HTR-8/SVneo (cell line): ENCODE measurements around the gene WDR64.

ENCODE experiments used
- DNase-seq: peaks from one replicate; pipeline ENCODE4 v3.0.0; 2011; ENCODE audit warnings: low spot score, mixed read lengths; ENCODE audit not compliant: insufficient read length
- FAIRE-seq: peaks from 2 replicates; lab custom pipeline; 2011; peaks lifted over from hg19 to GRCh38; lab: Jason Lieb, UNC

Gene WDR64

DNA sequence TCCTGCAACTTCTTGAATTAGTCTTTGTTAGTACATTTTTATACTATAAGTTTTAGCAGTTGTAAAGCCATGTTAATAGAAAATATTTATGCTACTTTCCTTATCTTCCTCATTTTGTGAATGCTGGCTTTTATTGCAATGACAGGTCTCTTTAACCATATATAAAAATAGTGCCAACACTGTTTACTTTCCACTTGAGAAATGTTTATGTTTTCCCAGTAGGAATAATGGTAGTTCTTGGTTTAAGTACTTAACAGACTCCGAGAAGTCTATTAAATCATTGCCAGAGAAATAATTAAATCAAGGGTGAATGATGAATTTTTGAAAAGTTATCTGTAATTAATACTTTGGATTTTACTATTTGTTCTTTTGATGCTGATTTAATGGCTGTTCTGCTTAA lies 21.6 kb upstream of the WDR64 start:
- no peak for FAIRE-seq
- DNase-seq, result no peak

DNA sequence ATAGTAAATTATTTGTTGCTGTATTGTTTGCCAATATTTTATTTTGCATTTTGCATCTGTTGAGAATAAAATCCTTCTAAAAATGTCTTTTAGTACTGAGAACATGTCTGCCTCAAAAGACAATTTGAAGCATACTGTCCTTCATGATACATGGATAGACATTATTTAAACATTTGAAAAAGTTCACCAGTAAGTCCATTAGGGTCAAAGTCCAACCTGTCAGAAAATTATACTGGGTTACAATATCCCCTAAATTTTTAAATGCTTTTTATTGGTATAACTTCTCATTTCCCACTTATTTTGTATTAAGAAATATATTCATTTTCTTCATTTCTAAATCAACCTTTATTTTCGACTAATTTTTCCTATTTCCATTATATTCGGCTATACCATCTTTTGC lies 21.2 kb upstream of the WDR64 start:
- DNase-seq (no peak), FAIRE-seq (no peak)

DNA sequence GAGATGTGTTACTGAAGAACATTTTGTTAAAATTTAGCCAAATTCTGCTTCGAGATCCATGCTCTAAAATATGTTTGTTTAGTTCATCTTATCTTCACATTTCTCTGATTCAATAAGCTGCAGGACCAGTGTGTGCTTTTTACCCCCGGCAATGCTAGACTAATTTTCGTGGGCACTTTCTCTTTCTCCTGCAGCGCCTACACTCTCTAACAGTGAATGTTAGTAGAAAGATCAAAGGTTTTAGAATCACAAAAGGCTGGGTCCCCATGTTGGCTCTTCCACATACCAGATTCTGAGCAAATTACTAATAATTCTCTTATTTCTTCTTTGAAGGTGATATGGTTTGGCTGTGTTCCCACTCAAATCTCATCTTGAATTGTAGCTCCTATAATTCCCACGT lies 20.4 kb upstream of the WDR64 start:
- no peak for DNase-seq
- no peak for FAIRE-seq

DNA sequence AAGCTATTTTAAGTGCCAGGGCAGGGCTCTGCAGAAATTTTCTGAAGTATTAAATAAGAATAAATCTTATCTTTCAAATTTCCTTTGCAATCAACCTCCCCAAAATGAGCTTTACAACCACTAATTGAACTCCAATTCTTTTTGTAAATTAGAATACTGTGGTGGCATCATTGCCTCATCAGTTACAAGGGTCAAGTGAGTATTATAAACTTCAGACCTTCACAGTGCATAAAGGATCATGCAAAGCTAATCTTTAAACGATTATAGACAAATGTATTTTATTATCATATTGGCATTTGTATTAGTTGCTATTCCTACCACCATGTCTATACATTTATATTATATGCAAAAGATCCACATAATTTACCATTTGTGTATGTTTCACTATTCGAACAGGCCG lies 19.1 kb upstream of the WDR64 start:
- FAIRE-seq (no peak), DNase-seq (no peak)

DNA sequence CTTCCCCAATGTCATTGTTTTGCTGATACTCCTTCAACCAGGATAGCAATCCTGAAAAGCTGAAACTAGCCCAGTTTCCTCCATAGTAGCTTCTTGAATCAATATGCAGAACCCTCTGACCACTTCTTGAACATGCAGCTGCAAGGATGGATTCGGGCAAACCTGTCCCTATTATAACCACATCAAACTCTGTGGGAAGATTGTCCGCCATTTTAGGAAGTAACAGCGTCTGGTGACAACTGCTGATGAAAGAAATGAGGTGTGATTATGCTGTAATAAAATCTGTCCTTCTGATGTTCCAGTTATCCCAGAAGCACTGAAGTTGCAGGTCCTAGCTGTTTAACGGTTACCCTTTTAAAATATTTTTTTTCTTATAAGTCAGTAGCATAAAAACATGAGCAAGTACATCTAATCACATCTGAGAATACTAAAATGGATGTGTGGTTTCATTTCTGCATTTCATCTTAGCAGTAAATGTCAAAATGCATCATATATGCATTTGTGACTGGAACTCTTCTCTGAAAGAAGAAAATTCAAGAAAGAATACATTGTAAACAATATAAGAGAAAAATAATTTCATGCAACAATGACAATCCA lies 16.4 kb upstream of the WDR64 start:
- FAIRE-seq, result no peak
- DNase-seq, result no peak

DNA sequence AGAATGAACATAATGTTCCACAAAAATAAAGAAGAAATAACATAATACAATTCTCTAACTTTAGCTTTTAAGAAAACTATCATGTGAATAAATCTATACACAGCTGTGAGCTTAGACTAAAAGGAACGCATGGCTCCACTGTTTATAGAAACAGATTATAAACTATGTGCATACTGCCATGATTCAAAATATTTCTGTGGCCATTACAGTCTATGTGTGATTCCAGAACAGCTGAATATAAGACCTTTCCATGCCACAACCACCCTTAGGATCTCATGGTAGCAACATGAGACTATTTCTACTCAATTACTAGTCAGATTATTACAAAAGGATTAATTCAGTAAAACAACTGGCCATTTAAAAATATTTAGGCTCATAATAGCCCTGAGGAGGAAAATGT lies 15.8 kb upstream of the WDR64 start:
- FAIRE-seq (no peak), DNase-seq (no peak)

DNA sequence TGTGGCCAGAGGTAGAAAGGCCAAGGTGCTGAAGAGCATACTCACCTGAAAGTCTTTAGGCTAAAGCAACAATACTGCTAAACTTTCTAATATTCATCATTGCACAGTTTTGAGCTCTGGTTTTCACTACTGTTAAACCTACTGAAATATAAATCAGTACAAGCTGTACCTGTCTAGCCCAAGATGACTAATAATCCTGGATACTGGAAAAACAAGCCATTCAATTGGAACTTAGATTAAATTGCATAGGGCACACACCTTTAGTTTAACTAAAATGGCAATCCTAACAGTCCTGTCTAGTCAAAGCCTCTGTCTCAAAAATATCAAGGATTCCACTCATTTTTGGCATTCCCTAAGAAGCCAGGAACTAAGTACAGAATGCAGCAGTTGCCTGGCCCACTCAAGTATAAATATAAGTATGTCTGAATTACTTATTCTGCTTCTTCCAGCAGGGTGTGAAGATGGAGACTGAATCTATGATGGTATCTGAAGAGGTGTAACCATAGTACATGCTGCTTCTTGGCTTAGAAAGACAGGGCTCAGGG lies 15.0 kb upstream of the WDR64 start:
- DNase-seq, result no peak
- FAIRE-seq, result no peak

DNA sequence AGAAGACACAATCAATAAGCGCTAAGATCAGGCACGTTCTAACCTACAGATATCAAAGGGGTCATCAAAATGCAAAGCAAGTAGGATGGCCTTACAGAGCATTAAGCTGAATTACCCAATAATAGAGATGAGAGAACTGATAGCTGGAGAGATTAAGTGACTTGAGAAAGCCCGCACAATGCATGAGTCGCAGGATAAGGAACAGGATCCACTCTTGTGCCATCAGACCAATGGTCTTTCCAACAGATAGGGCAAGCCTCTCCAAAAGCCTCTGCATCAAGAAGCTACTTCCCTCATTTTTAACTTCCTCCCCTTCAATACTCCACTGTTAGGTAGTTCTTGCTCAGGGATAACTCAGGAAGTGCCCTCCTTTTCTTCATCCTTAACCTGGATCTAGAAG lies 14.5 kb upstream of the WDR64 start:
- DNase-seq (no peak), FAIRE-seq (no peak)

DNA sequence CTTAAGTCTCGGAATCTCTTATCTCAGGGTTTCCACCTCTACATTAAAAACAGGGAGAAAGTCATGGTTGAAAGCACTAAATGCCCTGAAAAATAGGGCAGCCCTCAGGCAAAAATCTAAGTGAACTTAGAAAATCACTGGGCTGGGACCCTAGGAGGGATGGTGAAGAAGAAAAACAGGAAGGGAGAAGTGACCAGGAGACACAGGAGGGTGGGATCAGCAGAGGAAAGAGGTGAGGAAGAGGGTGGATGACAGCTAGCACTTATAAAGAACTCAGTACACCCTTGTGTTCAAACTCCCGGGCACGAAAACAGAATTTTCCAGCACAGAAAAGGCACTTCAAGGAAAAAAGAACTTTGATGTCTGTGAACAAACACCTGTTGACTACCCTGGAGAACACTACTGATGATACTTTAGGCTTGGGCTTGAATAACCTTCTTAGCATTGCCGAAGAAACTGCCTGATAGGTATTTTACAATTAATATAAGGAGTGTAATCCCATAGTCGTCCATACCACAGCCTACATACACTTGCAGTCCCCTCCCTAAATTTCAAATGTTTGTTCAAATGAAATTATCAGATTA lies 13.9 kb upstream of the WDR64 start:
- DNase-seq, result no peak
- FAIRE-seq, result no peak

DNA sequence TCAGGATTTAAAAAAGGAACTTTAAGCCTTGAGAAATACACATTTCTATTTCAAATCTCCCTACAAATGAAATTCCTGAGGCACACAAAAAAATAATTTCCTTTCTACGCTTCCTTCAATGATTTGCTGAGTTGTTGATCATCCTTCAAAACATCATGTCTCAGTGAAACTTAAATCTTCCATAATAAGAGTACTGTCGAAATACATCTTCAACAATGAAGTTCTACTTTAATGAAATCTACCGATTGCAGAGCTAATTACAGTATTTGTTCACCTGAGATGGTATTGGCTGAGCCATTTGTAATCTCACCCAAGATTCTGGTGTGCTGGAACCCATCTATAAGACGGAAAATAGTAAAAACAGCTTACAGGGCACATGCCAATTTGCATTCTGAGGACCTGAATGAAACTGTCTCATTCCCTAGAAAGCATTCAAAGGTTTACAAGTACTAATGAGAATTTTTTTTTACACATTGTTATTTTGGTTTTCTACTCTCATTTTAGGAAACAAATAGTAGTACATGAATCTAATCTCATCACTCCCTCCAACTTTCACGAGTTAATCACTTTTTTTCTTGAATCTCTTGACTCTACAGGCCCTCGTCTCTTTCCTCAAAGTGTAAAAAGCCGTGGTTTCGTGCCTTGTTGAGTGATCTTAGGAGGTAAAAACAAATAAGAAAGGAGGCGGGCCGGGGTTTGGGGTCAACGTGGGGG lies 13.0 kb upstream of the WDR64 start:
- FAIRE-seq (no peak), DNase-seq (no peak)

DNA sequence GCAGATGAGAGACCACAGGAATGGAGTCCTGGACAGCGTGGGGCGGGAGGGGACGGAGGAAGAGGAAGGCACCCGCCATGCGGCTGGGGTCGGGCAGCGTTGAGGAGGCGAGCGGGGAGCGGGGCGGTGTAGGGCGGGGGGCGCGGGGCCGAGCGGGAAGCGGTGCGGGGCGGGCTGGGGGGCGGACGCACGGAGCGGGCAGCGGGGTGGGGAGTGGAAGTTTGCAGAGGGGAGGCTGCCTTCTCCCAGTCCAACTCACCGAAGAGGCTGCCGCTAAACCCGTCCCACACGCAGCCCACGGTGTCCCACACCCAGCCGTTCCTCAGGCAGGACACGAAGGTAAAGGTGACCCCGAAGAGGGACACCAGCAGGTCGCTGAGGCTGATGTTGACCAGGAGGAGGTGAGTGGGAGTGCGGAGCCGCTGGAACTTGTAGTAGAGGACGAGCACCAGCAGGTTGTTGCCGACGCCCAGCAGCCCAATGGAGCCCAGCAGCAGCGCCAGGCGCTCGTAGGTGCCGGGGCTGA lies 12.4 kb upstream of the WDR64 start:
- no peak for FAIRE-seq
- peak; percentile 29 for DNase-seq

DNA sequence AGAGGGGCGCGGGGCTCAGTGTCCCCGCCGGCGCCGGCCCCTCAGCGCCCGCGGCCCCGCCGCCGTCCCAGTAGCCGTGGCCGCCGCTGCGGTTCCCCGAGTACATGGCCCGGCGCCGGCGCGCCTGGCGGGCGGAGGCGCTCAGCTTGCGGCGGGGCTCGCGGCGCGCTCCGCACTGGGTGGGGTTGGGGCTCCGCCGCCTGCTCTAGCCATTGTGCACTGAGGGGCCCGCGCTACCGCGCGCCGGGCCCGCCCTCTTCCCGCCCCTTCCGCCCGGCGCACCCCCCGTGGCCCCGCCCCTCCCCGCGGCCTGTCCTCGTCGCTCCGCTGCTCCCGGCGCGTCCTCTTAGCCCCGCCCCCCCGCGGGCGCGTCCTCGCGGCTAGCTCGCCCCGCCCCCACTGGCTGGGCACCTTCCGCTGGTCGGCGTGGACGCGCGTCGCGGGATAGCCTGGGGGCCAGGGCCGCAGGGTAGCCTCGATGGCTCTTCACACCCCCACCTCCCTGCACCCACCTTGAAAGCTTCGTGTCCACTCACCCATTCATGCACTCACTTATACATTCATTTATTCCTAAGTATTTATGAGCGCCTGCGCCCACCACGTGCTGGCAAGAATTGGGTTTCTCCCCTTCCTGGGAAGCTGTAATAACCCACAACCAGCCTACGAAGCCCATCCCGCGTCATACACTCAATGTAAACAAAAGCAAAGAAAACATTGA lies 11.8 kb upstream of the WDR64 start, which contains the start of the genes CHML and OPN3:
TSS of gene CHML (minus strand) at position 221 of the 718 bp plus-strand sequence. CDS start 4,603 bp downstream, outside the sequence.
TSS of gene OPN3 (minus strand) at position 221 of the 718 bp plus-strand sequence. CDS start at position 106, 115 bp downstream.
- DNase-seq, result peak; percentile 89
- peak; percentile 97 for FAIRE-seq

DNA sequence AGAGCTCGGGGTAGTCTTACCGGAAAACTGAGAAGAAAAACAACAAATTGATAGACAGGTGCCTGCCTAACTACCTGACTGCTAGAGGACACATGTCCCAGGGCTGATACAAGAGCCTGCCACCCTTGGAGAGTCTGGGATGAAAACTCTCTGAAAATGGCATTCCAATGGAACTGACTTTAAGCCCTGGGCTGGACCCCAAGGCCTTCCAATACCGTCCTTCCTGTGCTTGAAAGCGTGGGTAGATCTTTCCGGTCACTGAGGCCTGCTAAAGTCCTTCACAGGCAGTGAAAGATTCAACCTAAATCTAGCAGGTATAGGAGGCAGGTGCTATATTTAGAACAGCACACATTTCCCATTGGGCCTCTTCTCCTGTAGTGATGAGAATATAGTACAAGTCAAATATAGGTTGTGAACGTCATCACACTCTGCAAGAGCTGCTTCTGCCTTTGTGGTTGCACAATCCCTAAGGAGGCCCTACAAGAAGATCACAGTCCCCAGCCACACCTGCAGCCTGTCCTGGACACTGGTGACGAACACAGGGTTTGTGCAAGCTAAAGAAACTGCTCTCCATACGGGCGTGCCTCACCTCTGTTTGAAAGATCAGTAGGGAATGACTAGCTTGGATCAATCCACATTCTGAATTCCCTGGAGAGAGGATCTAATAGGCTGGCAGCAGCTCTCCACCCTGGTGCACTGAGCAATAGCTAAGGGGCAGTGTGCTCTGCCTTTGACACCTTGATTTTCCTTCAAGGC lies 11.0 kb upstream of the WDR64 start:
- FAIRE-seq, result no peak
- DNase-seq, result no peak

DNA sequence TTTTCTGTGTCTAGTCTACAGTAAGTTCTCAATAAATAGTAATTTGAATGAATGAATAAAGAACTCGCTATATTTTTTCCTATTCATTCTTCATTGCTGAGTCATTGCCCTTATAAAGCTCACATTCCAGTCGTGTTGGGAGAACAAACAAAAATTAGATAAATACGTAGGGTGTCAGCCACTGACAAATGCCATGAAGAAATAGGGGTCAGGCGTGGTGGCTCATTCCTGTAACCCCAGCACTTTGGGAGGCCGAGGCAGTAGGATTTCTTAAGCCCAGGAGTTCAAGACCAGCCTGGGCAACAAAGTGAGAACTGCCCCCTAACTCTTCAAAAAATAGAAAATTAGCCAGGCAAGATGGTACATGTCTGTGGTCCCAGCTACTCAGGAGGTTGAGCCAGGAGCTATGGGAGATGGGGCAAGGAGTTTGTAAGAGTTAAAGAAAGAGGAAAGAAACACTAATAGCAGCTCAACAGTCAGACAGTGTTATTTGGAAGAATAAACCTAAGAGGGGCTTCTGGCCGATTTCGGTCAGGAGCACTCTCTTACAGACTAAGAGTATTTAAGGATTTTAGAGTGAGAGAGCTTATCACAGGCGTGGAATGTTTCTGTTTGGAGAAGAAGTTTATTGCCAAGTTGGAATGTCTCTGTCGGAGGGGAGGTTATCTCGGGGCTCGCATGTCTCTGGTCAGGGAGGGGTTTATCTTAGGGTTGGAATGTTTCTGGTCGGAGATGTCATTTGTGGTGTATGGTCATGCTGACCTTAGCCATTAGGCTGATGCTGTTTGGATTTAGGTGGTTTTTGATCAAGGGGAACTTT lies 10.1 kb upstream of the WDR64 start:
- peak; percentile 38 for DNase-seq
- FAIRE-seq, result no peak

DNA sequence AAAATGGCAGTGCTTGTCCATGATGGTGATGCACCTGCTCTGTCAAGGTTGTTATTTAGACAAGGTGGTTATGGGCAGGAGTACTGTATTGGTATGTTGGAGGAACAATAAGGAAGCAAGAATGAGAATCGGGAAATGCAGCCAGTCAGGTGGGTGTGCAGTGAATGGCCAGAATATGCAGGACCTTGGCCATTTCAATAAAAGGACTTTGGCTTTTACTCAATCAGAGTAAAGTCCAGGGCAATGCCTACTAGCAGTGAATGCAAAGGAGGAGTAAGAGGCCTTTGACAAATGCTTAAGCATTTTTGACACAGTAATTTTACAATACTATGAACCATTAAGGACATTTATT lies 9.5 kb upstream of the WDR64 start:
- FAIRE-seq (no peak), DNase-seq (no peak)

DNA sequence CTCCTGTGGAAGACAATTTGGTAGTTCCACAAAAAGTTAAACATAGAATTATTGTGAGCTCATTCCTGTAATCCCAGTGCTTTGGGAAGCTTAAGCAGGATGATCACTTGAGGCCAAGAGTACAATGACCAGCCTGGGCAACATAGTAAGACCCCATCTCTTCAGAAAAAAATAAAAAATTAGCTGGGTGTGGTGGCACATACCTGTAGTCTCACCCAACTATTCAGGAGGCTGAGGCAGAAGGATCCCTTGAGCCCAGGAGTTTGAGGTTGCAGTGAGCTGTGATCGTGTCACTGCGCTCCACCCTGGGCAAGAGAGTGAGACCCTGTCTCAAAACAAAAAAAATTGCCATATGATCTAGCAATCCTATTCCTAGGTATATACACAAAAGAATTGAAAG lies 7.8 kb upstream of the WDR64 start:
- DNase-seq (no peak), FAIRE-seq (no peak)

DNA sequence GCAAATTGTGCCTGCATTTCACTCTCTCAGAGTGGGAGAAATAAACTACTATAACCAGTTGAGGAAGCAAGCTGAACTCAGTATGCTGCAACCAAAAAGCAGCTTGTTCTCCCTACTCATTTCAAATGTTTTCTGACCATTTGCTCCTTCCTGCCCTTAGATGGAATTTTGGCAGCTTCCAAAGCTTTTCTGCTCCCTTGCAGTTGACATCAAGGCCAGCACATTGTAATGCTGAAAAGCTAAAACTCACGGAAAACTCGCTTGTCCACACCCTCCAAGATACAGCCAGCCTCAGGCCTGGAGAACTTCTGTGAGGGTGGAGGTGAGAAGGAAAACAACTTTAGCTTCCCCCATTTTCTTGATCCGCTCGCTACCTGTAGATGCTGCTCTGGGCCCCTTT lies 6.9 kb upstream of the WDR64 start:
- DNase-seq (no peak), FAIRE-seq (no peak)

DNA sequence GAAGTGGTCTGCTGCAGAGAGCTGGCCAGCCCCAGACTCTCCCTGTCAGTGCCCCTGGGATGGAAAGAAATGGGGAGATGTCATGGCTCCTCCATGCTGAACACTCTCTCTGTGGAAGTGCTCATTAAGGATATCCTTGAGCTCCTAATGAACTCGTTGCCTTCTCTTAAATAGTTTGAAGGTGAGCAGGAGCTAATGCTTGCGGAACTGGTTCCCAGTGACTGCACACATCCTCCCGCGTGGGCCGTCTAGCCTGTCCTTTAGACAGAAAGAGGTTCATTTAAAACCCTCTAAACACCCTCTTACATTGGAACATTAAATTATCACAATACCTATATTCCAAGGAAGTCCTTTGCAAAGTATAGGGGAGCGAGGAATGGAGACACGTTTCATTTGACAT lies 5.9 kb upstream of the WDR64 start:
- DNase-seq (no peak), FAIRE-seq (no peak)

DNA sequence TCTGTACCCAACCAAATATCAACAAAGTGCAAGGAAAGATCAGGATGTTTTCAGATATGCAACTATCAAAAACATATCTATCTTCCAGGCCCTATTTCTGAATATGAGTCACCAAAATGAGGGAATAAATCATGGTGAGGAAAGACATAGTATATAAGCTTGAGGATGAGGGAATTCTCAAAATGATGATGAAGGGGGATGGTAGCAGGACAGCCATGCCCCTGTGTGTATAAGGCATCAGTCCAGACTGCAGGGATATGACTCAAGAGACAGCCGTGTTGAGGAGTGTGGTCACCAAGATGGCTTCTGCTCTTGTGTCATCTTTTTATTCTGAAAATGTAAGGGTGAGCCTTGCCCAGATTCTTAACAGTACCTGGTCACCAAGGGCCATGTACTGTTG lies 4.4 kb upstream of the WDR64 start:
- DNase-seq, result no peak
- no peak for FAIRE-seq
